ENCODE results near the gene DDX52. TPM values are rescaled to one million over a fixed set of nuclear protein-coding genes. Genes with fewer than 3 reads are reported as not detected.

DDX52 gene
- total and polyA plus RNA-seq, 2 experiments from 2014 or later, result 46.2 to 61.3 TPM

GRCh38 chr17:37657202-37657601 is 14.0 kb upstream of the DDX52 start:
- Mint-ChIP-seq H3K27me3 (ENCODE audit: insufficient read depth, low read depth, poor library complexity) (no peaks in the 10 kb centered on the region), H3K27ac (no peak overlapping the region), H3K36me3 (ENCODE audit: low read depth) (no peaks in the 10 kb centered on the region), H3K4me1 (peaks cover 8% of the 10 kb centered on the region; the same call in 2 of the 3 replicates), H3K4me3 (no peak overlapping the region), H3K9me3 (no peaks in the 10 kb centered on the region)
- Histone ChIP-seq H3K36me3 (ENCODE audit: insufficient read depth) (no peaks in the 10 kb centered on the region), H3K27me3 (ENCODE audit: insufficient read depth) (no peaks in the 10 kb centered on the region), H3K79me2 (replicated peaks; ENCODE audit: insufficient read depth) (no peaks in the 10 kb centered on the region), H3K4me2 (no peak overlapping the region), H4K20me1 (replicated peaks; ENCODE audit: insufficient read depth) (no peaks in the 10 kb centered on the region), H3F3A (replicated peaks; ENCODE audit: low read depth) (no peaks in the 10 kb centered on the region), H2AFZ (no peak overlapping the region), H3K9me2 (ENCODE audit: insufficient read depth) (no peaks in the 10 kb centered on the region), H3K4me1 (ENCODE audit: insufficient read depth) (peaks cover 2% of the 10 kb centered on the region), H3K4me3 (no peak overlapping the region), H3K27ac (ENCODE audit: low read depth) (no peak overlapping the region)
- ATAC-seq, result no peak
- DNase-seq (ENCODE audit: low spot score), result no peak
- TF ChIP-seq ETS1 (IDR thresholded peaks at IDR 0.05) (no peak), EZH2phosphoT487 (IDR thresholded peaks at IDR 0.05; ENCODE audit: unreplicated experiment) (no peak), ZNF114 (CRISPR knock-in tag; IDR thresholded peaks at IDR 0.05) (no peak), ZNF331 (CRISPR knock-in tag; IDR thresholded peaks at IDR 0.05; ENCODE audit: low read depth) (no peak), JUNB (IDR thresholded peaks at IDR 0.05; ENCODE audit: unreplicated experiment) (no peak), CREB1 (CRISPR knock-in tag; IDR thresholded peaks at IDR 0.05; ENCODE audit: low read depth) (no peak), CTCF (conservative IDR thresholded peaks at IDR 0.05; ENCODE audit: low read depth in 2 of 2) (no peak), NANOG (IDR thresholded peaks at IDR 0.05; ENCODE audit: borderline replicate concordance) (no peak), POLR2AphosphoS5 (IDR thresholded peaks at IDR 0.05; ENCODE audit: low read depth) (no peak), STAT1 (IDR thresholded peaks at IDR 0.05; ENCODE audit: unreplicated experiment) (no peak), EZH2 (IDR thresholded peaks at IDR 0.05; ENCODE audit: low read depth, unreplicated experiment) (no peak)
- TF ChIP-seq, protein P1, sequence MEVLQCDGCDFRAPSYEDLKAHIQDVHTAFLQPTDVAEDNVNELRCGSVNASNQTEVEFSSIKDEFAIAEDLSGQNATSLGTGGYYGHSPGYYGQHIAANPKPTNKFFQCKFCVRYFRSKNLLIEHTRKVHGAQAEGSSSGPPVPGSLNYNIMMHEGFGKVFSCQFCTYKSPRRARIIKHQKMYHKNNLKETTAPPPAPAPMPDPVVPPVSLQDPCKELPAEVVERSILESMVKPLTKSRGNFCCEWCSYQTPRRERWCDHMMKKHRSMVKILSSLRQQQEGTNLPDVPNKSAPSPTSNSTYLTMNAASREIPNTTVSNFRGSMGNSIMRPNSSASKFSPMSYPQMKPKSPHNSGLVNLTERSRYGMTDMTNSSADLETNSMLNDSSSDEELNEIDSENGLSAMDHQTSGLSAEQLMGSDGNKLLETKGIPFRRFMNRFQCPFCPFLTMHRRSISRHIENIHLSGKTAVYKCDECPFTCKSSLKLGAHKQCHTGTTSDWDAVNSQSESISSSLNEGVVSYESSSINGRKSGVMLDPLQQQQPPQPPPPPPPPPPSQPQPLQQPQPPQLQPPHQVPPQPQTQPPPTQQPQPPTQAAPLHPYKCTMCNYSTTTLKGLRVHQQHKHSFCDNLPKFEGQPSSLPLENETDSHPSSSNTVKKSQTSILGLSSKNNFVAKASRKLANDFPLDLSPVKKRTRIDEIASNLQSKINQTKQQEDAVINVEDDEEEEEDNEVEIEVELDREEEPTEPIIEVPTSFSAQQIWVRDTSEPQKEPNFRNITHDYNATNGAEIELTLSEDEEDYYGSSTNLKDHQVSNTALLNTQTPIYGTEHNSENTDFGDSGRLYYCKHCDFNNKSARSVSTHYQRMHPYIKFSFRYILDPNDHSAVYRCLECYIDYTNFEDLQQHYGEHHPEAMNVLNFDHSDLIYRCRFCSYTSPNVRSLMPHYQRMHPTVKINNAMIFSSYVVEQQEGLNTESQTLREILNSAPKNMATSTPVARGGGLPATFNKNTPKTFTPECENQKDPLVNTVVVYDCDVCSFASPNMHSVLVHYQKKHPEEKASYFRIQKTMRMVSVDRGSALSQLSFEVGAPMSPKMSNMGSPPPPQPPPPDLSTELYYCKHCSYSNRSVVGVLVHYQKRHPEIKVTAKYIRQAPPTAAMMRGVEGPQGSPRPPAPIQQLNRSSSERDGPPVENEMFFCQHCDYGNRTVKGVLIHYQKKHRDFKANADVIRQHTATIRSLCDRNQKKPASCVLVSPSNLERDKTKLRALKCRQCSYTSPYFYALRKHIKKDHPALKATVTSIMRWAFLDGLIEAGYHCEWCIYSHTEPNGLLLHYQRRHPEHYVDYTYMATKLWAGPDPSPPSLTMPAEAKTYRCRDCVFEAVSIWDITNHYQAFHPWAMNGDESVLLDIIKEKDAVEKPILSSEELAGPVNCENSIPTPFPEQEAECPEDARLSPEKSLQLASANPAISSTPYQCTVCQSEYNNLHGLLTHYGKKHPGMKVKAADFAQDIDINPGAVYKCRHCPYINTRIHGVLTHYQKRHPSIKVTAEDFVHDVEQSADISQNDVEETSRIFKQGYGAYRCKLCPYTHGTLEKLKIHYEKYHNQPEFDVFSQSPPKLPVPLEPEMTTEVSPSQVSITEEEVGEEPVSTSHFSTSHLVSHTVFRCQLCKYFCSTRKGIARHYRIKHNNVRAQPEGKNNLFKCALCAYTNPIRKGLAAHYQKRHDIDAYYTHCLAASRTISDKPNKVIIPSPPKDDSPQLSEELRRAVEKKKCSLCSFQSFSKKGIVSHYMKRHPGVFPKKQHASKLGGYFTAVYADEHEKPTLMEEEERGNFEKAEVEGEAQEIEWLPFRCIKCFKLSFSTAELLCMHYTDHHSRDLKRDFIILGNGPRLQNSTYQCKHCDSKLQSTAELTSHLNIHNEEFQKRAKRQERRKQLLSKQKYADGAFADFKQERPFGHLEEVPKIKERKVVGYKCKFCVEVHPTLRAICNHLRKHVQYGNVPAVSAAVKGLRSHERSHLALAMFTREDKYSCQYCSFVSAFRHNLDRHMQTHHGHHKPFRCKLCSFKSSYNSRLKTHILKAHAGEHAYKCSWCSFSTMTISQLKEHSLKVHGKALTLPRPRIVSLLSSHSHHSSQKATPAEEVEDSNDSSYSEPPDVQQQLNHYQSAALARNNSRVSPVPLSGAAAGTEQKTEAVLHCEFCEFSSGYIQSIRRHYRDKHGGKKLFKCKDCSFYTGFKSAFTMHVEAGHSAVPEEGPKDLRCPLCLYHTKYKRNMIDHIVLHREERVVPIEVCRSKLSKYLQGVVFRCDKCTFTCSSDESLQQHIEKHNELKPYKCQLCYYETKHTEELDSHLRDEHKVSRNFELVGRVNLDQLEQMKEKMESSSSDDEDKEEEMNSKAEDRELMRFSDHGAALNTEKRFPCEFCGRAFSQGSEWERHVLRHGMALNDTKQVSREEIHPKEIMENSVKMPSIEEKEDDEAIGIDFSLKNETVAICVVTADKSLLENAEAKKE (CRISPR knock-in tag; IDR thresholded peaks at IDR 0.05), result no peak
- TF ChIP-seq, protein P2, sequence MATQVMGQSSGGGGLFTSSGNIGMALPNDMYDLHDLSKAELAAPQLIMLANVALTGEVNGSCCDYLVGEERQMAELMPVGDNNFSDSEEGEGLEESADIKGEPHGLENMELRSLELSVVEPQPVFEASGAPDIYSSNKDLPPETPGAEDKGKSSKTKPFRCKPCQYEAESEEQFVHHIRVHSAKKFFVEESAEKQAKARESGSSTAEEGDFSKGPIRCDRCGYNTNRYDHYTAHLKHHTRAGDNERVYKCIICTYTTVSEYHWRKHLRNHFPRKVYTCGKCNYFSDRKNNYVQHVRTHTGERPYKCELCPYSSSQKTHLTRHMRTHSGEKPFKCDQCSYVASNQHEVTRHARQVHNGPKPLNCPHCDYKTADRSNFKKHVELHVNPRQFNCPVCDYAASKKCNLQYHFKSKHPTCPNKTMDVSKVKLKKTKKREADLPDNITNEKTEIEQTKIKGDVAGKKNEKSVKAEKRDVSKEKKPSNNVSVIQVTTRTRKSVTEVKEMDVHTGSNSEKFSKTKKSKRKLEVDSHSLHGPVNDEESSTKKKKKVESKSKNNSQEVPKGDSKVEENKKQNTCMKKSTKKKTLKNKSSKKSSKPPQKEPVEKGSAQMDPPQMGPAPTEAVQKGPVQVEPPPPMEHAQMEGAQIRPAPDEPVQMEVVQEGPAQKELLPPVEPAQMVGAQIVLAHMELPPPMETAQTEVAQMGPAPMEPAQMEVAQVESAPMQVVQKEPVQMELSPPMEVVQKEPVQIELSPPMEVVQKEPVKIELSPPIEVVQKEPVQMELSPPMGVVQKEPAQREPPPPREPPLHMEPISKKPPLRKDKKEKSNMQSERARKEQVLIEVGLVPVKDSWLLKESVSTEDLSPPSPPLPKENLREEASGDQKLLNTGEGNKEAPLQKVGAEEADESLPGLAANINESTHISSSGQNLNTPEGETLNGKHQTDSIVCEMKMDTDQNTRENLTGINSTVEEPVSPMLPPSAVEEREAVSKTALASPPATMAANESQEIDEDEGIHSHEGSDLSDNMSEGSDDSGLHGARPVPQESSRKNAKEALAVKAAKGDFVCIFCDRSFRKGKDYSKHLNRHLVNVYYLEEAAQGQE (IDR thresholded peaks at IDR 0.05; ENCODE audit: unreplicated experiment), result no peak

All from GM23338 (cell line).